HG03575 (cell line): ENCODE data around the gene GRK5.

Experiments used
- ATAC-seq: cut with Tn5 transposase; IDR thresholded peaks from one replicate; pipeline ENCODE4 v1.9.1; 2021; ENCODE audit not compliant: unreplicated experiment, insufficient number of reproducible peaks, low FRiP score; ENCODE audit errors: extremely low read depth

The GRK5 gene

DNA sequence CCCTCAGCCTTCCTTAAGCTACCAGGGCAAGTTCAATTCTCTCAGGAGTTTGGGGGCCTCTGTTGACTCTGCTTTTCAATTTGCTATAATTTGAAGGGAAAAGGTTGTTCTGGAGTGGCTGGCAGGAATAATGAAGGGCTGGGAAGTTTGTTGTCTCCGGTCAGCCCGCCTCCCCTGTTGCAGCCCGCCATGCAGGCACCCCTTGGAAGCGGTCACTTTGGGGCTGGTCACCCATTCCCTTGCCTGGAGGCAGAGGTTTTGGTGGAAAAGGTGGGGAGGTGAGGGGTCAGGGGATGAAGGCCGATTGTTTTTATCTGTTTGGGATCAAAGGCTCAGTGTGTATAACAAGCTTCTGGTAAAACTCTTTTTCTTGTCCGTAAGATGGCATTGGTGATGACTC lies 79.1 kb downstream of the GRK5 start:
- no peak for ATAC-seq

DNA sequence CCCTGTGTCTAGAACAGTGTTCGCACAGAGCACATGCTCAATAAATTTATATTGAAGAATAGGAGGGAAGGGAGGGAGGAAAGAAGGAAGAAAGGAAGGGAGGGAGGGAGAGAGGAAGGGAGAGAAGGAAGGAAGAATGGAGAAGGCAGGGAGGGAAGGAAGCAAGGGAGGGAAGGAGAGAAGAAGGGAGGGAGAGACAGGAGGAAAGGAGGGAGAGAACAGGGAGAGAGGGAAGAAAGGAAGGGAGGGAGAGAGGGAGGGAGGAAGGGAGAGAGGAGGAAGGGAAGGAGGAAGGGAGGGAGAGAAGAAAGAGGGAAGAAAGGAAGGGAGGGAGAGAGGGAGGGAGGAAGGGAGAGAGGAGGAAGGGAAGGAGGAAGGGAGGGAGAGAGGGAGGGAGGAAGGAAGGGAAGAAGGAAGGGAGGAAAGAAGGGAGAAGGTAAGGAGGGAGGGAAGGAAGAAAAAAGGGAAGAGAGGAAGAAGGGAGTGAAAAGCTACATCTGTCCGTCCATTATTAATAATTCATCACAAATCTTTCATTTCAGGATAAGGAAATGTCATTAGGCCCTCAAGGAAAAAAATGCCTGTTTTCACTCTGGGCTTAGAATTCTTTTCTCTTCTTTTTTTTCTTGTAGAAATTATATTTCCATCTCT lies 79.7 kb downstream of the GRK5 start:
- no peak for ATAC-seq

DNA sequence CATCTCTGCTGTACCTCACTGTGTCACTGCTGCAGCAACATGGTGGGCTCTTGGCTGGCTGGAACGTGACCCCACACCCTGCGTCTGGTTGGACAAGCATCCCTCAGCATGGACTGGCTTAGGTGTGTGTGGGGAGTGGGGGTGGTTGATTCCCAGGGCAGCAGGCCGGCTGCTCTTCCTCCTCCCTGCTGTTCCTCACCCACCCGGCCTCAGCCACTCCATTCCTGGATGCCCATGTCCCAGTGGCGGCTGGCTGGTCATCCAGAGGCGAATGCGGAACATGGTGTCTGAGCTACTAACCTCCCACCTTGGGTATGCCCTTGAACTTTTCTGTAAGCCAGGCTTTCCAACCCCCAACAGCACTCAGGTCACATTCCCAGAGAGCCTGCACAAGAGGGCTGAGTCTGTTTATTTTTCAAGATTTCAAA lies 81.2 kb downstream of the GRK5 start:
- no peak for ATAC-seq

DNA sequence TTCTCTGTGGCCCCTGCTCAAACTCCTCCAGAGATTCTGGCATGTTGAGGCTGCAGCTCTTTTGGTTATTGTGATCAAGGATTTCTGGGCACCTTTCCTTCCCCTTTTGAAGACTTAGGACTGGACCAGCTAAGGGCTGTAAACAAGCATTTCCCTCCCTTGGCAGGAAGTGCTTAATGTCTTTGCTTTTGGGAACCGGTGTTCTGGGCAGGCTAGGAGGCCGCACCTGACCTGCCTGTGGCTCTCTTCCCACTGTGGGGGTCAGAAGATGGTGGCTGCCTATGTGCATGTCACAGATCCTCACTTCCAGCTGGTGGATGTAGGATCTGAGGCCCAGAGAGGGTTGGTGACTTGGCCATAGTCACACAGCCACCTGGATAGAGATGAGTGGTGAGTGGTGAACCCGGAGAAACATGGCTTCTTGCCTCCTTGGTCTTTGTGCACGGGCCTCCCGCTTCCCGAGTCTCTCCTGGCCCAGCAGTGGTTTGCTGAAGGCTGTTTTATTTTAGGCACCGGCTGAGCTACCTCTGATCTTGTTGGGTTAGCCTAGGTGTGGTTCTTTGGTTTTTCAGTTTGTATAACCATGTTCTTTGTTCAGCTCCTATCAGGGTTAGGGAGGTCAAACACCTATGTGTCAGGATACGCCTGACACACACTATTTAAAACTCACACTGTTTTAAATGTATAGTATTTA lies 82.0 kb downstream of the GRK5 start:
- ATAC-seq = no peak

DNA sequence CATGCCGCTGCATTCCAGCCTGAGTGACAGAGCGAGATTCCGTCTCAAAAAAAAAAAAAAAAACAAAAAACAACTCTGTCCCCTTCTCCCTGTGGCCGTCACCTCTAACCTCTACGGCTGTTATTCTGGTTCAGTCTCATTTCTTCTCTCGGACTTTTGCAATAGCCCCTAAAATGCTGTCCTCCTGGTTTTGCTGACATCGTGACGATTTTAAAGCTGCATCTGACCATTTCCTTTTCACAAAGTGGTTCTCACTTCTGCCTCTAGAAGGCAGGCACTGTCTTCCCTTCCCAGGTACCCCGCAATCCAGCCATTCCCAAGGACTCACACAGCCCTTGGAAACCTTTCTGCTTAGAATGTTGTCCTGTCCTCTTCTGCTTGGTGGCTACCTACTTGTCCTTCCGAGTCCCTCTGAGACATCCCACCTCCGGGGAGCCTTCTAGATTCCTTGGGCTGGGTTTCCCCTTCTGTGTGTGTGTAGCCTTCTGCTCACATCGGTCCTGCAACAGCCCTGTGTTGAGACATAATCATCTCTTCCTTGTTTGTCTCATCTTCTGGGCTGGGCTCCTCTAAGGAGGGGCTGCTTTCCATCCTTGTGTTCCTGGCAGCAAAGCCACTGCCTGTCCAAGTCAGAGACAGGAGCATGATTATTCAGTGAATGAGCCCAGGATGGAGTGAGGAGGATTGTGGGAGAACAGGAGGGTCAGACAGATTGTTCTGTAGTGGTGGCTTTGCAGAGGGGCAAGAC lies 83.1 kb downstream of the GRK5 start:
- ATAC-seq = no peak

DNA sequence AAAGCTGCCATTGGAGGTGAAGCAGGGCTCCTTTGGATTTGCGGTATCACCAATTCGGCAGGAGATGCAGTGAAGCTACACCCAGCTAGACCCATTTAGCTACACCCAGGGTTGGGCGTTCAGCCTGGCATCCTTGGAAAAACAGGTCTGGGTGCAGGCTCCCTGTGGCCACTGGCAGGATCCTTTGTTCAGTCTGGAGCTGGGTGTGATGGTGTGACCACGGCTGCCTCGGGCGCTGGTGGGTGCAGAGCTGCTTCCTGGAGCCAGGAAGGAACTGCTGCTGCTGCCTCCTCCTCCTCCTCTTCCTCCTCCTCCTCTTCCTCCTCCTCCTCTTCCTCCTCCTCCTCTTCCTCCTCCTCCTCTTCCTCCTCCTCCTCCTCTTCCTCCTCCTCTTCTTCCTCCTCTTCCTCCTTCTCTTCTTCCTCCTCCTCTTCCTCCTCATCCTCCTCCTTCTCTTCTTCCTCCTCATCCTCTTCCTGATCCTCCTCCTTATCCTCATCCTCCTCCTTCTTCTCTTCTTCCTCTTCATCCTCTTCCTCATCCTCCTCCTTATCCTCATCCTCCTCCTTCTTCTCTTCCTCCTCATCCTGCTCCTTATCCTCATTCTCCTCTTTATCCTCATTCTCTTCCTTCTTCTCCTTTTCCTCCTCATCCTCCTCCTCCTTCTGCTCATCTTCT lies 84.0 kb downstream of the GRK5 start:
- no peak for ATAC-seq

DNA sequence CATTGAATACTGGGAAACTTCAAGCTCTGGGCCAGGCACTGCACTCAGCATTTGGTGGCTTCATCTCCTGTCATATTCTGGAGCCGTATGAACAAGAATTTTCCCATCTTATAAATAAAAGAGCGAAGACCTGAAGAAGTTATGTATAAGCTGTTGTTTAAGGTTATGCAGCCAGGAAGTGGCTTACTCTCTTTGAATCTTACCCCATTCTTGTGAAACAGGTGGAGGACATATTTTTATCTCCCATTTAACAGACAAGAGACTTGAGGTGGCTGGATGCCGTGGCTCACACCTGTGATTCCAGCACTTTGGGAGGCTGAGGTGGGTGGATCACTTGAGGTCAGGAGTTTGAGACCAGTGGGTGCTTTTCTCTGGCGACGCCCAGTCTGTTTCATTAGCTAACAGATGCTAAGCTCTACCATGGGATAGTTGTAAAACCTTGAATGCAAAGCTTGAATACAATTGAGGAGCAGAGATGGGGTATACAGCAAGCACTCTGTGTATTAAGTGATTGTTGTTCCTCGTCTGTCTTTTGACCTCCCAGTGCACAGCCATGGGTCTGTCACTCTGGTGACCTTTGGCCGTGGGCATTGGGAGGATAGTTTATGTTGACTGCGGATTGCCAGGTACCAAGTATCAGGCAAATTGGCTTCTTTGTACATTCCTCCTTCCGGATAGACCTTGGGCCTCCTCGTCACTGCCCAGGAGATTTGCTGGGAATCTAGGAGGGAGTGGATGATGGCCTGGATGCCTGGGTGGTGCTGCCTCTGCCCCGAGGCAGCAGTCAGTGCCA lies 85.8 kb downstream of the GRK5 start:
- no peak for ATAC-seq

DNA sequence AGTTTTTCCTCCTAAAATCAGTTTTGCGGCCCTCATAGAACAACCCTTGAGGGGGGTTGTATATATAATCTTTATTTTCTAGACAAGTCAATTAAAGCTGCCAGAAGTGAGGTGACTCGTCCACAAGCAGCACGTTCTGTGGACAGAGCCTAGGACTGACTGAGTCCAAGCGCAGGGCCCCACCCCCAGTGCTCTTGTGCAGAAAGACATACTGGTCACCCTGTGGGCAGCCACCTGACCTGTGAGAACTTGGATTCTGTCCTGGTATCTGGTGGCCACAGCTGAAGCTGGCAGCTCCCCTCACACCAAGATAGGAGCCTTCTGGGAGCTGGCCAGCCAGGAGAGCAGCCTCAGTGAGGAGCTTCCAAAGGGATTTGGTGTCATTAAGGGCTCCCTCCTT lies 89.3 kb downstream of the GRK5 start:
- ATAC-seq = no peak

DNA sequence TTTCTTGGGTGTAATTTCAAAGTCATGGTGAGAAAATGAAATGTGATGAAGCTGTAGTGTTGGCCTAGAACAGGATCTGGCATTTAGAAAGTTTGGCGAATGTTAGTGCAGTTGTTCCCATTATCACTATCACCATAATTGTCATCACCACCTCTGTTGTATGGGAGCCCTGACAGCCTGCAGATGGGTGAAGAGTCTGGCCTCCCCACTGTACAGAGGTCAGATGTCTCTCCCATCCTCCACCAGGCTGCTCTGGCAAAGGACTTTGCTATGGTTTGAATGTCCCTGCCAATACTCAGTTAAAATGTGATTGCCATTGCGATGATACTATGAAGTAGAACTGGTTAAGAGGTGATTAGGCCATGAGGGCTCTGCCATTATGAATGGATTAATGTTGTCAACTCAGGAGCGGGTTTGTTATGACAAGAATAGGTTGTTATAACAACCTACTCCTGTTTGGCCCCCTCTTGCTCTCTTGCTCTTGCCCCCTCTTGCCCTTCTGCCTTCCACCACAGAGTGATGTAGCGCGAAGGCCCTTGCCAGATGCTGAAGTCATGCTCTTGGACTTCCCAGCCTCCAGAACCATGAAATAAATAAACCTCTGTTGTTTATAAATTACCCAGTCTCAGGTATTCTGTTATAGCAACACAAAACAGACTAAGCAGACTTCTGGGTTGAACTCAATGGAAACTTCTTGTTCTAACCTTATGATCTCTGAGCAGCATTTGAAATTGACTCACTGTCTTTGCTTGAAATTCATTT lies 90.0 kb downstream of the GRK5 start:
- ATAC-seq = no peak

DNA sequence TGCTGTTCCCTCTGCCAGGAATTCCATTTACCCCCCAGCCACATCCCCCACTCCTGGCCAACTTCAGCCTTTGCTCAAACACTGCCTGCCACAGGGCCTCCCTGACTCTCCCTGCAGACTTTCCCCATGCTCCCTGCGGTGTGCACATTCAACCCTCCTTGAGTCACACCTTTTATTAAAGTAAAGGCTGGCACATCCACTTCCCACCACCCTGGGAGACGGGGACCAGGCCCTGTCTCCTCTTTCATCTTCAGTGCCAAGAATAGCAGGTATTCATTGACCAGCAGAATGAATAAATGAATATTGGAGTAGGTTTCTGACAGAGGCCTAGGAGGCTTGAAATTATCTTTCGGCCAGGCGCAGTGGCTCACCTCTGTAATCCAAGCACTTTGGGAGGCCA lies 91.4 kb downstream of the GRK5 start:
- no peak for ATAC-seq

DNA sequence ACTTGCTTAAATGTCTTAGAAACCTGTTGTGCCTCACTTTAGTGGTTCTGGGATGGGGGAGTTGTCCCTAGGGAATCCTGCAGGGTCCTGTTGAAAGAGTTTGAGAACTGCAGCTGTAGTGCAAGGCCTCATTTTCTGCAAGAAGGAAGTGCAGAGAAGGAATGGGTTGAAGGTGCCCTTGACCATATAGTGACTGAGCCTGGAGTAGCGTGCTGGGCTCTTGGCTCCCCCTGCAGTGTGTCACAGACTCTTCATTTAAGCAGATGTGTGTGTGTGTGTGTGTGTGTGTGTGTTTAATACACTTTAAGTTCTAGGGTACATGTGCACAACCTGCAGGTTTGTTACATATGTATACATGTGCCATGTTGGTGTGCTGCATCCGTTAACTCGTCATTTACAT lies 92.2 kb downstream of the GRK5 start:
- no peak for ATAC-seq

DNA sequence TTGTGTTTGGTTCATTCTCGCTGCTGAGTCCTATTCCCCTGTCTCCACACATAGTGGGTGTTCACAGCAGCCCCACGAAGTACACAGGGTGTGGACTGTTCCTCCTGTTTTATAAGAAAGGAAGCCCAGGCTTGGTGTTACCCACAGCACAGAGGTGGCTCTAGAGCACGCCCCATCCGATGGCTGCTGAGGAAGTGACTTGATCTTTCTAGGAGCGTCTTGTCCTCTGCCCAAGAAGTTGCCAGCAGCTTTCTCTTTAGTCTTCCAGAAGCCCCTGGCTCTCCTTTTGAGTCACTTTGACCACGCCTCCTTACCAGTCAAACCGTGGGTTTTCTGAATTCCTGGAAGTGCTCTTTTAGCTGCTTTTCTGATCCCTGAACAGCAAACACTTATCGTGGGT lies 94.0 kb downstream of the GRK5 start:
- no peak for ATAC-seq

DNA sequence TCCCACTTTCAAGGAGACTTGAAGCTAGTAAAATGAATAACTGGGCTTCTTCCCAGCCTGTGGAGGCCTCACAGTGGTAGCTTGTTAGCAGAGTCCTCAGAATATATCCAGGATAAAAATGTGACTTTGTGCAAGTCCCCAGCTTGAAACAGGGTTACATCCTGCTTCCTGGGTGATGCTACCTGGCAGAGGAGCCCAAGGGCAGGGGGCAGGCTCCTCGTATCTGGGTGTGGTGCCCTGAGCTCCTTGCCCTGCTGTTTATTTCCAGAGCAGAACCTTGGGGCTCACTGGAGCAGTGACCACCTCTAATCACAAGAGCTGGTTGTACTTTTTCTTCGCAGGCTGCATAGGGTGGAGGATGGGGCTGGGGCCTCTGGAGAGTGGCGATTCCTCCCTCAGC lies 94.8 kb downstream of the GRK5 start:
- no peak for ATAC-seq

DNA sequence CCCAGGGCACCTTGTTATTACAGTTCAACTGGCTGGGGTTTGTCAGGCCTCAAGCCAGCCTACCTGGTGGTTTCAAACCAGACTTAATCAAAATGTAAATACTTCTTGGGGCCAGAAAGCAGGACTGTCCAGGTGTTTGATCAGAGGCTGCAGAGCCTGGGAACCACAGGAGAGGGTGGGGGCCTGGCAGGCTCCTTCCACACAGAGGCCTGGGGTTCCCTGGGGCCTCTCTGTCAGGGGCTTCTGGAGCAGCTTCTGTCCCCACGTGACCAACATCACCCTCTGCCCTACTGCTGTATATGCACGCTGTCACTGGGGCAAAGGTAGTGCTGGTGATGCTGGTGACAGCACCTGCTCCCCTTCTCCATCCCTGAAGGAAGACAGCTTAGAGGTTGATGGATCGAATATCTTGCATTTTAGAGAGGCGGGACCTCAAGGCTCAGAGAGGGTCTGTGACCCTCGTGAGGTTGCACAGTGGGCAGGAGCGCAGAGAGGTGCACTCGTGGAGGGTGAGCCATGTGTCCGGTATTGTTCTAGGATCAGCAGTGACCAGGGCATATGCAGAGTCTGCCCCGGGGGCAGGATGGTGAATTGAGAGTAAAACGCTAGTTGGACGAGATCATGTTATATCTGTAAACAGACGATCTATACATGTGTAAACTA lies 95.4 kb downstream of the GRK5 start:
- ATAC-seq = no peak

DNA sequence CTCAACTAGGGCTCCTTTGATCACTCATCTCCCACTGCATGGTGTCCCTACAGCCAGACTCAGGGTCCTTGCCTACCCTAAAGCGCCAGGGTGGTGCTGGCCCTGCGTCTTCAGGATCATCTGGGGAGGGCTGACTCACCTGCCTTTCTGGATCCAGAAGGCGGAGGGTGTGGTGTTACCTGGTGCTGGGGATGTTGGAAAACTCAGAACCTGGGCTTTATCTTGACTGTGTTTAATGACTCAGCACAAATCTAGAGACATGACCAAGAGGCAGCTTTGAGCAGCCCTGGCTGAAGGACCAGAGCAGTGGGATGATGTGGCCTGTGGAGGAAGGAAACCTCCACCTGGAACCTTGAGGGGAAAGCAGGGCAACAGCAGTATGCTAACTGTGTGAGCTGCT lies 96.5 kb downstream of the GRK5 start:
- ATAC-seq = no peak

DNA sequence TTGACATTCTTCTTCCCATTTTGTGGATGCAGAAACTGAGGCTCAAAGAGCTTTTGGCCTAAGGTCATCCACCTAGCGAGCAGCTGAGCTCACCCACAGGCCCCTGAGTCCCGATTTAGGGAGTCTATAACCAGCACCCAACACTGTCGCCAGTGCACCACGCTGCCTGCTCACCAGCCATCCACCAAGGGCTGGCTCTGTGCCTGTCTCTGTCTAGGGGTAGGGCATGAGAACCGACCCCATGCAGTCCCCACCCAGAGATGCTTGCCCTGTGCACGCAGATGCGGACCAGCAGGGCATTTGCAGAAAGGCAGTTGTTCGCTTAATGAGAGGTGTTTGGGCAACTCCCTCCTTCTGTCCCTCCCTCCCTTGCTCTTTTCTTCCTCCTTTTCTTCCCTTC lies 97.2 kb downstream of the GRK5 start:
- ATAC-seq = no peak

DNA sequence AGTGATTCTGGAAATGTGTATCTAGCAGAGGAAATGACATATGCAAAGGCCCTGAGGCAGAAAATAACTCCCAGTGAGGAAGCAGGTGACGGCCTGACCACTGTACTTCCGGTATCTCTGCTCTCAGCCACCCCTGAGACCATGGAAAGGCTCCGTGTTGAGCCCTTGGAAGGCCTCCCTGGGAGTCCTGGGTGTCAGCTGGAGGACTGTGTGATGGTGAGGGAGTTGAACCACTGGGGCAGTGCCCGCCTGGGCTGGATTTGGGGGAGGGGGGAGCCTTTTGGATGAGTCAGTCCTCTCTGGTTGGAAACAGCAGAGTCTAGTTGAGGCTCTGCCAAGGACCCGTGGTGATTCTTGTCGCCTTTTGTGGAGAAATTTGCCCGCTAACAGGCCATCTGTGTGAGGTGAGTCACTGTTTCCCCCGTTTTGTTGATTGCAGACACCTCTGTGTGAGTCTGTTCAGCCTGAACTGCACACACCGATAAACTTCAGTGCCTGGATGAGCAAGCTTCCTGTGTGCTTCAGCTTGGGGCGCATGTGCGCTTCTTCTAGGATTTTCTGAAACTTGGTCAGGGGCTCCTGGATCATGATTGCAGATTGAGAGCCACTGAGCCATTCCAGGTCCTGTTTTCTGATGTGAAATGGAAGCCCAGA lies 98.6 kb downstream of the GRK5 start:
- ATAC-seq = peak; percentile 39
